Kidney tubule cell (primary cell): ENCODE results near the gene LIME1.

ENCODE experiments used
- DNase-seq: peaks from one replicate; pipeline ENCODE4 v3.0.0-alpha.2; 2018; ENCODE audit warnings: low spot score

LIME1 gene

DNA sequence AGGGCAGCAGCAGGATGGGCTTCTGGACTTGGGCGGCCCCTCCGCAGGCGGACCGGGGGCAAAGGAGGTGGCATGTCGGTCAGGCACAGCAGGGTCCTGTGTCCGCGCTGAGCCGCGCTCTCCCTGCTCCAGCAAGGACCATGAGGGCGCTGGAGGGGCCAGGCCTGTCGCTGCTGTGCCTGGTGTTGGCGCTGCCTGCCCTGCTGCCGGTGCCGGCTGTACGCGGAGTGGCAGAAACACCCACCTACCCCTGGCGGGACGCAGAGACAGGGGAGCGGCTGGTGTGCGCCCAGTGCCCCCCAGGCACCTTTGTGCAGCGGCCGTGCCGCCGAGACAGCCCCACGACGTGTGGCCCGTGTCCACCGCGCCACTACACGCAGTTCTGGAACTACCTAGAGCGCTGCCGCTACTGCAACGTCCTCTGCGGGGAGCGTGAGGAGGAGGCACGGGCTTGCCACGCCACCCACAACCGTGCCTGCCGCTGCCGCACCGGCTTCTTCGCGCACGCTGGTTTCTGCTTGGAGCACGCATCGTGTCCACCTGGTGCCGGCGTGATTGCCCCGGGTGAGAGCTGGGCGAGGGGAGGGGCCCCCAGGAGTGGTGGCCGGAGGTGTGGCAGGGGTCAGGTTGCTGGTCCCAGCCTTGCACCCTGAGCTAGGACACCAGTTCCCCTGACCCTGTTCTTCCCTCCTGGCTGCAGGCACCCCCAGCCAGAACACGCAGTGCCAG, 39.7 kb upstream of the LIME1 start, which contains the start of gene TNFRSF6B:
TSS of gene TNFRSF6B (plus strand) at position 25 of the 729 bp plus-strand sequence. CDS start at position 141, 116 bp downstream.
- no peak for DNase-seq

GRCh38 chr20:63697357-63697867, 39.1 kb upstream of the LIME1 start:
- DNase-seq: peak; percentile 37

GRCh38 chr20:63697868-63698545, 38.5 kb upstream of the LIME1 start:
- no peak for DNase-seq

DNA sequence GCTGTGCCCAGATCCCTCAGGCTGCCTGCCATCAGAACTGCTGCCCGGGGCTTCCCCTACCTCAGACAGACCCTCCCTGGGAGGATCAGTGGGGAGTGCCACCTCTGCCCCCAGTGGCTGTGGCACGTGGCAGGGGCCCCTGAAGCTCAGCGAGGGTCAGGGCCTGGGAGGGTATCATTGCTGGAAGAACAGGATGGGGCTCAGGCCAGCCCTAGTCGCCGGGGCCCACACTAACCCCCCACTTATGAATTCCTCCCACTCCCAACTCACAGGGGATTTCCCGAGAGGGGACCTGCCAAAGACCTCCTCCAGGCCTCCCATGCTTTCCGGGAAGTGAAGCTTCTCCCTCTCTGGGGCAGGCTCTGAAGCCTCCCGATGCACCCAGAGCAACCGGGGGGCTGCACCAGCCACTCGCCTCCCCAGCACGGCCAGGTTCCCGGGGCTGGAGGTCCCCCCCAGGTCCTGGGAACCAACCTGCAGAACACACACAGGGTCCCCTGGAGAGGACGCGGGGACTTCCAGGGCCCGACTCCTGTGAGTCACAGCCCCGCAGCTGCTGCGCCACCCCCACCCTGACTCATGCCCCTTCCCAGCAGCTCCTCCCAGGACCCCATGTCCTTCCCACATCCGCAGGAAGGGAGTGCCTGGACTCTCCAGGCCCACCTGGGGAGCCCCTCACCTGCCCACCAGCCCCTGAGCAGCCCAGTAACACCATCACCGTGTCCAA, 37.6 kb upstream of the LIME1 start:
- DNase-seq: peak; percentile 94

GRCh38 chr20:63699466-63700198, 36.8 kb upstream of the LIME1 start:
- DNase-seq: no peak

GRCh38 chr20:63700199-63701050, 36.0 kb upstream of the LIME1 start:
- DNase-seq: no peak

GRCh38 chr20:63701051-63701328, 35.5 kb upstream of the LIME1 start:
- no peak for DNase-seq

DNA sequence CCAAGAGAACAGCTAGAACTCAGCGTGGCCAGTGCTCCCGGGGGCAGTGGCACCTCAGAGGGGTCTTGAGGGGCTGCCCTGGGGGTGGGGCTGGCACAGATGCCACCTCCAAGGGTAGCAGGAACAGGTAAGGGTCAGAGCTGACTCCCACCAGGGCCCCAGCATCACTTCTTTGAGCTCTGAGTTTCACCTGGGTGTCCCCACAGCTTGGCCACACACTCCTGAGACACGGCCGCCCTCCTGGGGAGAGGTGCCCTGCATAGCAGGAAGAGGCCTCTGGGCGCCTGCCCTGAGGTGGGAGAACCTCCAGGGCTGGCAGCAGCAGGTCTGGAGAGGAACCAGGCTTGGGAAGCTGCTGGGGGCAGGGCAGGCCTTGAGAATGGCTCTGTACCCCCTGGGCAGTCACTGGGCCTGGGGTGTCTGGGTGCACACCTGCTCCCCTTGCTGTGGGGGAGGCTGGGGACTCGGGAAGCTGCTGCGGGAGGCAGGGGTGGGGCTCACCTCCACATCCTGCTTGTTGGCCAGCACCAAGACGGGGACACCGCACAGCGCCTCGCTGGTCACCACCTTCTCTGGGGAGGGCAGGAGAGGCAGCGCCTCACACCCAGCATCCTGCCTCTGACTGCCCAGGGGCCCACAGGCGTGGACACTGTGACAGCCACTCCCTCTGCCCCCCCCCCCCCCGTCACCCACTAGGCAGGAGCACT, 35.0 kb upstream of the LIME1 start:
- DNase-seq: no peak

GRCh38 chr20:63702036-63702665, 34.3 kb upstream of the LIME1 start:
- no peak for DNase-seq

DNA sequence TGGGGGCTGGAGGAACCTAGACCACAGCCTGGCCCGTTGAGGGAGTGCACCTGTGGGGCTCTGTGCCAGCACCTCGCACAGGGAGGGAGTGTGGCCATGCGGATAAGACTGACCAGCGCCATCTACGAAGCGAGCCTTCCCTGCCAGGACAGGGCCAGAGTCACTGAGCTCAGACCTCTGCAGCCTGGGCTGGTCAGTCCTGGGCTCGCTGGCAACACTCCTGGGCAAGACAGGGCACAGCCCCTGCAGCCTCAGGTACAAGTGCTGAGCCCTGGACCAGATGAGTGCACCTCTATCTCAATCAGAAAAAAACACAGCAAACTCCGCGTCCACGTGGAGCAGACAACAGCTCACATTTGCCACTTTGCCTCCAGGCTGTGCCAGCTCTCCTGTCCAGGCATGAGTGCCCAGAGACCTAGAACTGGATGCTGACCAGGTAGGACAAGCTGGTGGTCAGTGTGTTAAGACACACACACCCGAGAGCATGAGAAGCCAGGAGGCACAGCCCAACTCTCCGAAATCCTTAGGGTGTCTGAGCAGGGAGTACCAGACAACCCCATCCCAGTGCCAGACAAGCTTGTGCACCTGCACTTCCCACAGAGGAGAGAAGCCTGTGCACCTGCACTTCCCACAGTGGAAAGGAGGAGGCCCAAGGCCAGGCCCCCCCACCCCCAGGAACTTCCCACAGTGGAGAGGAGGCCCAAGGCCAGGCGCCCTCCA, 33.6 kb upstream of the LIME1 start:
- DNase-seq: no peak

- no peak for DNase-seq
Observed at GRCh38 chr20:63703471-63703975, 32.9 kb upstream of the LIME1 start.

DNA sequence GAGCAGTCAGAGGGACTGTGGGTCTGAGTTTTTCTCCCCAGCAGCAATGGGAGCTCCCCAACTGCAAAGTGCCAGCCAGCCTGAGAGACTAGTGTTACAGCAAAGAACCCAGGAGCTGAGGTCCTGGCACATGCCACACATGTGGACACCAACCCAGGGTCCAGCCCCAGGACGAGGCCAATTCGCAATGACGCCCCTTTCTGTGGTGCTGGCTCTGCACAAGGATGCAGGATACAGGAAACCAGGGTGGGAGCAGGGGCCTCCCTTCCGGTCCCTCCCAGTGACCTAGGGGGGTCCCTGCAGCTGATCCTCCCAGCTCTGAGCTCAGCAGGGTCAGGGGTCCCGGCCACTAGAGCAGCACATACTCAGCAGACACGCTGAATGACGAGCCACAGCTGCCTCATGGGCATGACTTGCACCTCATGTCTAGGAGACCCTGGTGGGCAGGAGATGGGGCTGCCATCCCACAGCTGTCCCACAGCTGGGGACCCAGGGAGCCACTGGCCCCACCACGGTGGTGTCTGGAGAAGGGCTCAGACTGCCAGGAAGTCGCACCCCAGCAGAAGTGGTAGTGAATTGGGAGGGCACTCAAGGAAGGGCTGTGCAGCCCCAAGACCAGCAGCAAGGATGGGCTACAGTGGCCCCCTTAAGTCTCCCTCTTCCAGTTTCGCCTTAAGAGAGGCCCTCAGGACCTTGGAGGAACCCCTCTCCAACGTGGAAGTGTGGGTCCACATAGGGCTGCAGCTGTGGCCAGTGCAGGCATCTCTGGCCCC, 32.3 kb upstream of the LIME1 start:
- no peak for DNase-seq

DNA sequence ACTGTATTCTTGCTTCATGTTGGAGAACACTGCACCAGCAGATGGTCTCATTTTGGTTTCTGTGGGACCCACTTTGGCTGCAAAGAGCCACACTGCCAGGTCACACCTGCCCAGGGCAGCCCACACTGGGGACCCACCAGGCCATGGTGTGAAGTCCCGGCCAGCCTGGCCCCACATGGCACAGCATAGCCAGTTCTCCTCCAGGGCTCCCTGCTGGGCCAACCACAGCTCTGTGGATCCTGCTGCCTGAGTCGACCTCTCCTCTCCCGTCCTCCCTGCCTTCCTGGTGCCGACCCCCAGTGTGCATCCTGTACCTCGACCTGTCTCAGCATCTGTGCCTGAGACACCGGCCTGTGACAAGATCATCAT, 31.7 kb upstream of the LIME1 start:
- DNase-seq: no peak

- DNase-seq: no peak
Observed at GRCh38 chr20:63705232-63706026, 31.0 kb upstream of the LIME1 start.

GRCh38 chr20:63706027-63706695, 30.3 kb upstream of the LIME1 start:
- no peak for DNase-seq

DNA sequence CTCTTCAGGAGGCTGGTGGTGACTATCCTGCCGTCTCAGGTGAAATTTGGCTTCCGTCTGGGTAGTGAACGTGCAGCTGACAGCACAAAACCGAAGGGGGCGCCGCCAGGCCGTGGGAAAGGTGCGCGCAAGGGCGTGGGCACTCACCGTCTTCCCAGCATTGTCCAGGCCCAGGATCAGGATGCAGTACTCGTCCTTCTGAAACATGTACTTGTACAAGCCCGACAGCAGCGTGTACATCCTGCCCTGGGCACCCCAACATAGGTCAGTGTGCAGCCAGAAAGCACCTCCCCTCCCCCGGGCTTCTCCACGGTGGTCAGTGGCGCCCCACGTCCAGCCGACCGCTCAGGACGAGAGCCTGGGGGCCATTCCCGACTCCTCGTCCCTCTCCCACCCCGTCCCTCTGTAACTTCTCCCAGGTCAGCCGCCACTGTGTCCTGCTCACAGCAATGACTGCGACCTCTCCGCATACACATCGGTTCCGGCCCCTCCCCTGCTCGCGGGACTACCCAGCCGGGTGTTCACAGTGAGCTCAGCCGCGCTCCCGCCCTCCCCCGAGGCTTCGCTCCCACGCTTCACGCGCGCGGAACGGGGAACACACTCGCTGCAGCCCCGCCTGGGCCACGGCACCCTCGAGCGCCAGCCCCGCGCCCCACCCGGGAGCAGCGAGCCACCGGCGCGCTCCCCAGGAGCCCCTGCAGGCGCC, 29.5 kb upstream of the LIME1 start:
- DNase-seq: peak; percentile 69
